HCT116 (cell line): ENCODE results near the gene SCARF2. TPM values are rescaled to one million over a fixed set of nuclear protein-coding genes. Genes with fewer than 3 reads are reported as not detected.
"Not testable (repeated sequence)": the region's sequence is repeated elsewhere in the genome, so short reads cannot be mapped to it uniquely, and the experiment has no call there.

Experiments used
- ATAC-seq: fragments of 200-7000 bp; cut with Tn5 transposase; 2 replicates; pipeline ENCODE4 v1.9.1; 2020; ENCODE audit warnings: mild to moderate bottlenecking, moderate library complexity
- BruUV-seq: library from RNA; stranded (reverse); fragments of 400-500 nt; replicated peaks from 2 replicates; lab custom pipeline; 2021; lab: Mats Ljungman, UMichigan
- CTCF ChIA-PET: fragments of 300-600 bp; sonication (Branson Sonifier 250); formaldehyde crosslinking; loops from one replicate; lab custom pipeline; 2021; ENCODE audit warnings: antibody characterized with exemption; lab: Charles Lee
- POLR2A ChIA-PET: fragments of 300-600, 350-600 bp; sonication (Branson Sonifier 250); formaldehyde crosslinking; loops from one replicate; lab custom pipeline; 2021; ENCODE audit warnings: antibody characterized with exemption; lab: Charles Lee
- RAD21 ChIA-PET, 2 experiments: fragments of 300-600 bp; sonication (Branson Sonifier 250); formaldehyde crosslinking; loops; one replicate each; lab custom pipeline; 2023; ENCODE audit warnings: low total read pairs in 2 of 2; ENCODE audit not compliant: uncharacterized antibody in 2 of 2, unreplicated experiment in 2 of 2, low non-redundant PET in 1 of 2; lab: Charles Lee
- DNase-seq: peaks from one replicate; pipeline ENCODE4 v3.0.0-alpha.2; 2010; ENCODE audit warnings: low read depth, low spot score
- H2AFZ ChIP-seq: fragments of 200-600 bp; shearing (Covaris generic), sonication (generic); 2 replicates; pipeline ENCODE4 v1.6.1; 2017; ENCODE audit warnings: low read depth, mixed run types, mixed read lengths, antibody characterized with exemption, low read length; ENCODE audit not compliant: poor library complexity, severe bottlenecking
- H3K27ac ChIP-seq: 2 replicates; pipeline ENCODE4 v1.5.1; 2012; ENCODE audit warnings: low read depth, low read length
- H3K27me3 ChIP-seq: fragments of 200-600 bp; sonication (generic); 2 replicates; pipeline ENCODE4 v1.6.1; 2016; ENCODE audit warnings: mixed run types, low read length, mixed read lengths; ENCODE audit not compliant: insufficient read depth
- H3K36me3 ChIP-seq, 2 experiments: fragments of 200-500 bp in 1 of 2; fragments of 200-600 bp in 1 of 2; sonication (Bioruptor generic) in 1 of 2; sonication (generic) in 1 of 2; 2 replicates each; pipeline versions ENCODE4 v1.5.1 to v1.6.1; 2014 to 2016; ENCODE audit warnings: low read length in 2 of 2, inconsistent platforms in 1 of 2, mixed read lengths in 1 of 2, mixed run types in 1 of 2; ENCODE audit not compliant: insufficient read depth in 2 of 2, control insufficient read depth in 1 of 2
- H3K4me1 ChIP-seq, 2 experiments: fragments of 200-600 bp in 1 of 2; sonication (generic) in 1 of 2; 2 replicates each; pipeline versions ENCODE4 v1.5.1 to v1.6.1; 2012 to 2017; ENCODE audit warnings: low read length in 2 of 2, inconsistent platforms in 1 of 2, mild to moderate bottlenecking in 1 of 2, mixed read lengths in 1 of 2, mixed run types in 1 of 2, moderate library complexity in 1 of 2; ENCODE audit not compliant: insufficient read depth in 2 of 2, control insufficient read depth in 1 of 2
- H3K4me2 ChIP-seq: fragments of 200-600 bp; sonication (generic); 2 replicates; pipeline ENCODE4 v1.6.1; 2017; ENCODE audit warnings: mixed run types, low read length, mixed read lengths
- H3K4me3 ChIP-seq, 2 experiments: fragments of 200-600 bp in 1 of 2; sonication (generic) in 1 of 2; replicated peaks in 1 of 2; 2 replicates each; pipeline ENCODE4 v1.5.1; 2011 to 2016; ENCODE audit warnings: low read length in 2 of 2, control low read depth in 1 of 2, low read depth in 1 of 2, mild to moderate bottlenecking in 1 of 2, mixed read lengths in 1 of 2, mixed run types in 1 of 2
- H3K79me2 ChIP-seq: fragments of 200-600 bp; sonication (generic); 2 replicates; pipeline ENCODE4 v1.6.1; 2017; ENCODE audit warnings: mild to moderate bottlenecking, mixed run types, low read length, moderate library complexity, mixed read lengths; ENCODE audit not compliant: insufficient read depth
- H3K9ac ChIP-seq: fragments of 200-600 bp; sonication (generic); 2 replicates; pipeline ENCODE4 v1.6.1; 2016; ENCODE audit warnings: low read length, mixed read lengths
- H3K9me2 ChIP-seq: fragments of 200-600 bp; sonication (generic), shearing (Covaris generic); 2 replicates; pipeline ENCODE4 v1.6.1; 2017; ENCODE audit warnings: mixed run types, mild to moderate bottlenecking, moderate library complexity; ENCODE audit not compliant: insufficient read depth
- H3K9me3 ChIP-seq, 2 experiments: fragments of 200-500 bp in 1 of 2; fragments of 200-600 bp in 1 of 2; sonication (Bioruptor generic) in 1 of 2; sonication (generic) in 1 of 2; 2 replicates each; pipeline ENCODE4 v1.6.1; 2014 to 2017; ENCODE audit warnings: low read length in 2 of 2, mixed read lengths in 2 of 2, inconsistent platforms in 1 of 2, low read depth in 1 of 2, mild to moderate bottlenecking in 1 of 2, mixed run types in 1 of 2, moderate library complexity in 1 of 2; ENCODE audit not compliant: control insufficient read depth in 1 of 2, insufficient read depth in 1 of 2
- H4K20me1 ChIP-seq: fragments of 200-600 bp; sonication (generic), shearing (Covaris generic); 2 replicates; pipeline ENCODE4 v1.6.1; 2017; ENCODE audit warnings: mixed run types, mild to moderate bottlenecking, moderate library complexity; ENCODE audit not compliant: insufficient read depth
- CBX3 ChIP-seq: IDR thresholded peaks from 2 replicates; pipeline ENCODE4 v1.6.1; 2012; ENCODE audit warnings: low read depth
- intact Hi-C: fragments of 100-400 bp; cut with micrococcal nuclease; formaldehyde crosslinking; loops from 2 replicates; pipeline ENCODE4 v1.10.0; 2022
- total RNA-seq: library from RNA; stranded (reverse); gene quantifications from one replicate; pipeline ENCODE4 v1.2.1, GENCODE V29; 2021; ENCODE audit not compliant: unreplicated experiment

Gene SCARF2
- total RNA-seq, 1 experiment from 2014 or later: 2.5 TPM

DNA sequence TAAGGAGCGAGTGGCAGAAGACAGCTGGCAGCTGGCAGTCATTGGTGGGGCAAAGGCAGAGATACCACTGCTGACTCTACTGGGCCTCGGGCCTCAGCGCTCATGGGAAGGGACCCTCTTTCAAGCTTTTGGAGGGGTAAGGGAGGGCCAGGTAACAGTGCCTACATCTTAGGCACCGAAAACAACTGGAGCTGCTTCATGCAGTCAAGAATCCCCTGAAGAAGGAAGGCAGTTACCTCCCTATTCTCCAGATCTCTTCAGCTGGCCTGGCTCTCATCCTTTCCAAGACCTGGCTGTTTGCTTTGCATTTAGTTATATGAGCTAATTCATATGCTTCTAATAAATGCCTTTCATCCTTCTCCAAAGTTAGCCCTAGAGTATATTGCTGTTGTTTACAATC, 59.5 kb downstream of the SCARF2 start:
- Histone ChIP-seq H3K9ac (no peak overlapping the region), H3K79me2 (no peaks in the 10 kb centered on the region), H3K36me3 (no peaks in the 10 kb centered on the region), H2AFZ (no peak overlapping the region), H3K9me3 (no peaks in the 10 kb centered on the region), H3K27ac (no peak overlapping the region), H4K20me1 (no peaks in the 10 kb centered on the region), H3K4me3 (no peak overlapping the region), H3K4me1 (no peaks in the 10 kb centered on the region), H3K9me2 (no peaks in the 10 kb centered on the region), H3K27me3 (no peaks in the 10 kb centered on the region), H3K4me2 (no peak overlapping the region)
- ATAC-seq (no peak), DNase-seq (no peak)
- intact Hi-C loops: no loop called here
- ChIA-PET RAD21 (no interaction called here), CTCF (interaction anchor here (0.8 kb wide), 1 partner anchor 40 kb away, joined by 3 read pairs; no protein-coding TSS in a partner anchor), POLR2A (no interaction called here)
- no TSS peak for BruUV-seq
- no peak for TF ChIP-seq CBX3

GRCh38 chr22:20376983-20377382, 60.6 kb downstream of the SCARF2 start:
- H3K9me2 ChIP-seq, H4K20me1 ChIP-seq, ATAC-seq, BruUV-seq, H3K27ac ChIP-seq, H3K9ac ChIP-seq, H2AFZ ChIP-seq, RAD21 ChIA-PET, H3K9me3 ChIP-seq, CTCF ChIA-PET, DNase-seq, H3K4me2 ChIP-seq, H3K4me1 ChIP-seq, intact Hi-C loops, H3K4me3 ChIP-seq, H3K36me3 ChIP-seq, H3K79me2 ChIP-seq, POLR2A ChIA-PET, H3K27me3 ChIP-seq: not testable (repeated sequence)

DNA sequence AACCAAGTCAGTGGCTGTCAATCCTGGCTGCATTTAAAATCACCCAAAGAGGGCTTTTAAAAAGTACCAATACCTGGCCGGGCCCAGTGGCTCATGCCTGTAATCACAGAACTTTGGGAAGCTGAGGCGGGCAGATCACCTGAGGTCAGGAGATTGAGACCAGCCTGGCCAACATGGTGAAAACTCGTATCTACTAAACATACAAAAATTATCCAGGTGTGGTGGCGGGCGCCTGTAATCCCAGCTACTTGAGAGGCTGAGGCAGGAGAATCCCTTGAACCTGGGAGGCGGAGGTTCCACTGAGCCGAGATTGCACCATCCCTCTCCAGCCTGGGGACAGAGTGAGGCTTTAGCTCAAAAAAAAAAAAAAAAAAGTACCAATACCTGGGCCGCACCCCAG, 61.3 kb downstream of the SCARF2 start:
- H3K79me2 ChIP-seq, H3K9me3 ChIP-seq, H3K9ac ChIP-seq, RAD21 ChIA-PET, H4K20me1 ChIP-seq, H2AFZ ChIP-seq, BruUV-seq, H3K27me3 ChIP-seq, H3K4me1 ChIP-seq, DNase-seq, intact Hi-C loops, ATAC-seq, H3K27ac ChIP-seq, POLR2A ChIA-PET, H3K4me3 ChIP-seq, CTCF ChIA-PET, H3K9me2 ChIP-seq, H3K4me2 ChIP-seq, H3K36me3 ChIP-seq: not testable (repeated sequence)

Other genes starting within 250 kb of the SCARF2 start
- 19.0 TPM for gene RTN4R, start 169.5 kb downstream of the SCARF2 start, total RNA-seq
- gene DGCR6L, start 117.8 kb downstream of the SCARF2 start, total RNA-seq: 44.9 TPM
- 15.4 TPM for gene ZNF74, start 43.7 kb downstream of the SCARF2 start, total RNA-seq
- gene KLHL22, start 58.0 kb upstream of the SCARF2 start, total RNA-seq: 16.4 TPM
- 81.3 TPM for gene MED15, start 69.8 kb upstream of the SCARF2 start, total RNA-seq